ENCODE results near the gene CEBPG.

- no peak for TF ChIP-seq TOX (CRISPR knock-in tag; IDR thresholded peaks at IDR 0.05; ENCODE audit: borderline replicate concordance)
- TF ChIP-seq OSR1 (CRISPR knock-in tag; IDR thresholded peaks at IDR 0.05), result no peak
- no peak for TF ChIP-seq ZNF8 (CRISPR knock-in tag; IDR thresholded peaks at IDR 0.05)
- TF ChIP-seq ZNF565 (CRISPR knock-in tag; conservative IDR thresholded peaks at IDR 0.05; ENCODE audit: low read depth), result no peak
- no peak for TF ChIP-seq CSDC2 (CRISPR knock-in tag; IDR thresholded peaks at IDR 0.05)
- TF ChIP-seq PPARA (CRISPR knock-in tag; IDR thresholded peaks at IDR 0.05; ENCODE audit: borderline replicate concordance), result no peak
- no peak for TF ChIP-seq CREB5 (CRISPR knock-in tag; IDR thresholded peaks at IDR 0.05; ENCODE audit: low read depth)
- no peak for TF ChIP-seq ESRRG (CRISPR knock-in tag; IDR thresholded peaks at IDR 0.05)
- no peak for TF ChIP-seq ARNTL (CRISPR knock-in tag; IDR thresholded peaks at IDR 0.05; ENCODE audit: borderline replicate concordance, low read depth)
Measured at GRCh38 chr19:33345163-33345562, 28.3 kb upstream of the CEBPG start.

Data from SK-N-SH treated with all-trans-retinoic acid at 6 μM for 48 hours (cell line).